H1 (cell line): Measurements from ENCODE around the gene IL2RG.

Experiments
- CREB1 ChIP-seq: IDR thresholded peaks from 2 replicates; pipeline ENCODE4 v1.6.1; 2012; ENCODE audit warnings: inconsistent platforms
- CTCF ChIP-seq, 3 experiments: IDR thresholded peaks; 1 replicate in 2 of 3; 2 replicates in 1 of 3; pipeline versions ENCODE4 v1.5.1 to v1.6.1; 2011; ENCODE audit warnings: low read length in 3 of 3, mild to moderate bottlenecking in 3 of 3, inconsistent platforms in 2 of 3, low read depth in 1 of 3, moderate library complexity in 1 of 3; ENCODE audit not compliant: insufficient read depth in 1 of 3; ENCODE audit errors: control extremely low read depth in 1 of 3
- EZH2 ChIP-seq: fragments of 200-600 bp; sonication (generic); IDR thresholded peaks from 2 replicates; pipeline ENCODE4 v1.7.1; 2012; ENCODE audit warnings: low read depth, mild to moderate bottlenecking, moderate library complexity, low read length, inconsistent platforms; ENCODE audit not compliant: severe bottlenecking
- GABPA ChIP-seq: IDR thresholded peaks from 2 replicates; pipeline ENCODE4 v1.6.1; 2011; ENCODE audit warnings: mild to moderate bottlenecking, low read length, moderate library complexity, borderline replicate concordance; ENCODE audit not compliant: insufficient read depth
- JUND ChIP-seq: IDR thresholded peaks from 2 replicates; pipeline ENCODE4 v1.6.1; 2011; ENCODE audit warnings: mild to moderate bottlenecking, improper control_type of control experiment, low read length
- KDM1A ChIP-seq: fragments of 200-600, 300-600 bp; sonication (generic); IDR thresholded peaks from 2 replicates; pipeline ENCODE4 v1.7.1; 2016; ENCODE audit warnings: mild to moderate bottlenecking, low read length, borderline replicate concordance
- MAFK ChIP-seq: IDR thresholded peaks from 2 replicates; pipeline ENCODE4 v1.6.1; 2012; ENCODE audit warnings: low read depth, mild to moderate bottlenecking, improper control_type of control experiment, low read length
- MAX ChIP-seq: IDR thresholded peaks from 2 replicates; pipeline ENCODE4 v1.6.1; 2012; ENCODE audit warnings: inconsistent platforms
- PHF8 ChIP-seq: fragments of 200-600 bp; sonication (generic); conservative IDR thresholded peaks from 2 replicates; pipeline ENCODE4 v1.7.1; 2012; ENCODE audit warnings: low read depth, mild to moderate bottlenecking, inconsistent platforms, low read length, moderate library complexity
- POLR2A ChIP-seq, 2 experiments: IDR thresholded peaks; 1 replicate in 1 of 2; 2 replicates in 1 of 2; pipeline ENCODE4 v1.6.1; 2011; ENCODE audit warnings: low read depth in 2 of 2, low read length in 2 of 2, mild to moderate bottlenecking in 2 of 2; ENCODE audit errors: control extremely low read depth in 1 of 2
- RAD21 ChIP-seq, 2 experiments: IDR thresholded peaks in 1 of 2; conservative IDR thresholded peaks in 1 of 2; 2 replicates each; pipeline ENCODE4 v1.6.1; 2011; ENCODE audit warnings: low read depth in 2 of 2, low read length in 2 of 2, improper control_type of control experiment in 1 of 2, inconsistent platforms in 1 of 2, mild to moderate bottlenecking in 1 of 2, moderate library complexity in 1 of 2
- SP1 ChIP-seq: IDR thresholded peaks from 2 replicates; pipeline ENCODE4 v1.6.1; 2011; ENCODE audit warnings: low read depth, low read length
- SUZ12 ChIP-seq: fragments of 200-600 bp; sonication (generic); IDR thresholded peaks from 2 replicates; pipeline ENCODE4 v1.6.1; 2012; ENCODE audit warnings: mild to moderate bottlenecking, inconsistent platforms, low read length, moderate library complexity, mixed read lengths
- TAF1 ChIP-seq: IDR thresholded peaks from 2 replicates; pipeline ENCODE4 v1.6.1; 2011; ENCODE audit warnings: mild to moderate bottlenecking, low read depth, low read length

DNA sequence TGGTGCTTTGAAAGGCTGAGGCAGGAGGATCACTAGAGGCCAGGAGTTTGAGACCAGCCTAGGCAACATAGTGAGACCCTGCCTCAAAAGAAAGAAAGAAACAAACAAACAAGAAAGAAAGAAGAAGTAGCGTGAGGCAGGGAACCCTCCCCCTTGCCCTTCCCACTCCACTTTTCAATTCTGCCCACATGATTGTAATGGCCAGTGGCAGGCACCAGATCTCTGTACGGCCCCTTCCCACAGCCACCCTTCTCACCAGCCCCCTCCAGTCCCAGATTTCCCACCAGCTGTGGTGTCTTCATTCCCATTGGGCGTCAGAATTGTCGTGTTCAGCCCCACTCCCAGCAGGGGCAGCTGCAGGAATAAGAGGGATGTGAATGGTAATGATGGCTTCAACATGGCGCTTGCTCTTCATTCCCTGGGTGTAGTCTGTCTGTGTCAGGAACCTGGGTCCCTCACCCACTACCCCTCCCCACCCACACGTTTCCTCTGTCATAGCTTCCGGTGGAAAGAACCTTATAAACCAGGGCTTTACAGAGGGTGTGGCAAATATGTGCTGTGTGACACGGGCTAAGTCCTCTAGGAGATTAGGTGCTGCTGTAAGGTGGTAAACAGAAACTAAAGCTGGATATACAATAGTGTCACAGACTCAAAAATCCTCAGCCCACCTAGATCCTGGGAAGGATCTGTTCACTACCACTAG is at the start of gene IL2RG:
- TF ChIP-seq TAF1 (no peak), EZH2 (no peak), CTCF (IDR thresholded peaks at IDR 0.05; ENCODE audit: control extremely low read depth in 1 of 3, insufficient read depth in 1 of 3, low read depth in 1 of 3, low read length in 3 of 3) (no peak), SP1 (no peak), MAFK (no peak), CREB1 (no peak), MAX (no peak), POLR2A (IDR thresholded peaks at IDR 0.05; ENCODE audit: control extremely low read depth in 1 of 2, low read depth in 2 of 2, low read length in 2 of 2) (no peak), JUND (no peak), PHF8 (no peak), RAD21 (IDR thresholded peaks at IDR 0.05 in 1 of 2, conservative IDR thresholded peaks at IDR 0.05 in 1 of 2; ENCODE audit: low read depth in 2 of 2, low read length in 2 of 2) (no peak), SUZ12 (no peak), KDM1A (no peak), GABPA (no peak)
